ENCODE measurements around the gene DDX5. TPM values are rescaled to one million over a fixed set of nuclear protein-coding genes. Genes with fewer than 3 reads are reported as not detected.
"Not testable (repeated sequence)": the region's sequence is repeated elsewhere in the genome, so short reads cannot be mapped to it uniquely, and the experiment has no call there.

Gene DDX5
- total RNA-seq, 4 donors from 2014 or later: 347 to 847 (median 488) TPM

DNA sequence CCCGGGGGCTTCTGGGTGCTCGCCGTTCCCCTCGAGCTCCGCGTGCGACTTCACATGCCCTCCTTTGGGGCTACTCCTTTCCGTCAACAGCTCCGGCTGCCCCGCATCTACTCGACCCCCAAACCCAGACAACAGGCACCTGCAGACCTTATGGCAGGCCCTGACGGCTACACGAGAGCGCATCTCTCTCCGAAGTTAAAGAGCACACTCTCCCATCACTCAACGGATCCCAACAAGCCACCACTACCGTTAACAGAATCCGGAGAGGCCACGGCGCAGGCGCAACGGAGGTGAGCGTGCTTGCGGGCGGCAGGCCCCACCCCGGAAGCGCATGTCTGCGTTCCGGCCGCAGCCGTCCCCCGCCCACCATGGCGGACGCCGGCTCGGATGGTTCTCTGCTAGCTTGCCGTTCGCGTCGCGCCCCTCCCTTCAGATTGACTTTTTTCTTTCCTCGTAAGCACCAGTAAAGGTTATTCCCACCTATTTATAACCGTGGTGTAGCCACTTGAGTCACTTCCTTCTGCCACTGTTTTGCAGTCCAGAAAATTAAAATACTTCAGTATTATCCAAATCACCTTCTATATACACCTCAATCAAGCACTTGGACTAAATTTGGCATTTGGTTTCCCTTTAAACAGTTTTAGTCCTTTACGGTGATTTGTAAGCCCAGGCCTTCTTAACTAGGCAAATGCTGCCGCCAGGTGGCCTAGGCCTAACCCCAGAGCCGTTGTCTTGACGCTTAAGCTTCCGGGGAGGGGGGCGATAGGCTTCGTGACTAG is 9.1 kb downstream of the DDX5 start, which contains the start of gene POLG2:
Gene POLG2, minus strand, starts transcription at position 269 of the 779 bp plus-strand sequence. Its CDS starts 86 bp downstream, at position 183.
- WGBS, 2 donors: 0 to 1% methylated on average over 8 to 42 of the region's 50 CpGs
- Histone ChIP-seq H3K4me1 (peaks cover 5 to 80% (median 50%) of the 10 kb centered on the region in 3 donors), H3K4me3 (peak within 1 kb of the TSS; percentile 65 to 86 (median 72)), H3K27ac (peak within 1 kb of the TSS; percentile 81 to 91 (median 89)), H3K36me3 (peaks cover 18 to 60% (median 30%) of the 10 kb centered on the region in 3 donors), H3K27me3 (no peaks in the 10 kb centered on the region), H3K9me3 (no peaks in the 10 kb centered on the region)
- intact Hi-C loops (cut with DNase I): loop anchor here (10.0 kb wide), 1 partner anchor 72 kb away; no protein-coding TSS in a partner anchor
- peak; percentile 52 for DNase-seq
- TF ChIP-seq, protein P1, sequence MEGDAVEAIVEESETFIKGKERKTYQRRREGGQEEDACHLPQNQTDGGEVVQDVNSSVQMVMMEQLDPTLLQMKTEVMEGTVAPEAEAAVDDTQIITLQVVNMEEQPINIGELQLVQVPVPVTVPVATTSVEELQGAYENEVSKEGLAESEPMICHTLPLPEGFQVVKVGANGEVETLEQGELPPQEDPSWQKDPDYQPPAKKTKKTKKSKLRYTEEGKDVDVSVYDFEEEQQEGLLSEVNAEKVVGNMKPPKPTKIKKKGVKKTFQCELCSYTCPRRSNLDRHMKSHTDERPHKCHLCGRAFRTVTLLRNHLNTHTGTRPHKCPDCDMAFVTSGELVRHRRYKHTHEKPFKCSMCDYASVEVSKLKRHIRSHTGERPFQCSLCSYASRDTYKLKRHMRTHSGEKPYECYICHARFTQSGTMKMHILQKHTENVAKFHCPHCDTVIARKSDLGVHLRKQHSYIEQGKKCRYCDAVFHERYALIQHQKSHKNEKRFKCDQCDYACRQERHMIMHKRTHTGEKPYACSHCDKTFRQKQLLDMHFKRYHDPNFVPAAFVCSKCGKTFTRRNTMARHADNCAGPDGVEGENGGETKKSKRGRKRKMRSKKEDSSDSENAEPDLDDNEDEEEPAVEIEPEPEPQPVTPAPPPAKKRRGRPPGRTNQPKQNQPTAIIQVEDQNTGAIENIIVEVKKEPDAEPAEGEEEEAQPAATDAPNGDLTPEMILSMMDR (IDR thresholded peaks at IDR 0.05): peak; percentile 20 to 63 (median 42)
- TF ChIP-seq POLR2A (IDR thresholded peaks at IDR 0.05): peak in 3 of 4 donors; percentile 23 to 73 (median 58)

DNA sequence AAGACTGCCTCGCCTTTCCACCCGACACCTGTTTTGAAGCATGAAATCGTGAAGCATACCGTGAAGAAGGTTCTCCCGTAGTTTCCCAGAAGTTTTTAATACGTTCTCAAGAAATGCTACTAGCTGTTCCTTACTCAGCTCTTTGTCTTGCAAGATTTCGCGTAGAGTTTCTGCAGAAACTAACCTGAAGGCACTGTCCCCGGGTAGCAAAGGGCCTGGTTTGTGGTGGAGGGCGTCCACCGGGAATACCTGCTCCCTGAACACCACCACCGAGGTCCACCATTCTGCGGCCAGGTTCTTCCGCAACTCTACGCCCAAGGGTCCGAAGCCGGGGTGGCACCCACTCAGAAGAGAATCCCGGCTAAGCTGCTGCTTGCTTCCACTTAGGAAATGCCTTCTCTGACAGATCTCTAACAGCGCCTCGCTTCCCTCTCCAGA is 9.7 kb downstream of the DDX5 start:
- intact Hi-C loops (cut with DNase I): loop anchor here (10.0 kb wide), 1 partner anchor 72 kb away; no protein-coding TSS in a partner anchor
- WGBS, 2 donors: 1% methylated on average over 7 to 9 of the region's 20 CpGs
- TF ChIP-seq POLR2A (IDR thresholded peaks at IDR 0.05): no peak
- TF ChIP-seq, protein P1 (IDR thresholded peaks at IDR 0.05): no peak
- peak overlapping the region; percentile 81 to 91 (median 89) for H3K27ac ChIP-seq
- peak overlapping the region; percentile 65 to 86 (median 72) for H3K4me3 ChIP-seq
- H3K4me1 ChIP-seq: peaks cover 5 to 74% (median 44%) of the 10 kb centered on the region in 3 donors
- H3K36me3 ChIP-seq: peaks cover 16 to 60% (median 29%) of the 10 kb centered on the region in 3 donors
- no peaks in the 10 kb centered on the region for H3K9me3 ChIP-seq
- H3K27me3 ChIP-seq: no peaks in the 10 kb centered on the region
- DNase-seq: no peak

- not testable (repeated sequence) for DNase-seq, H3K27ac ChIP-seq, H3K27me3 ChIP-seq, H3K9me3 ChIP-seq
- peak overlapping the region in 2 of 4 donors; percentile 74 to 86 for H3K4me3 ChIP-seq
- peaks cover 6 to 60% (median 22%) of the 10 kb centered on the region in 3 donors for H3K36me3 ChIP-seq
- peaks cover 5 to 63% (median 36%) of the 10 kb centered on the region in 3 donors for H3K4me1 ChIP-seq
- 91 to 95% methylated on average over 5 of the region's 5 CpGs for WGBS, 2 donors
- intact Hi-C loops (cut with DNase I): loop anchor here (10.0 kb wide), 1 partner anchor 70 kb away; no protein-coding TSS in a partner anchor
Observed at GRCh38 chr17:64495300-64495699, 10.8 kb downstream of the DDX5 start.

DNA sequence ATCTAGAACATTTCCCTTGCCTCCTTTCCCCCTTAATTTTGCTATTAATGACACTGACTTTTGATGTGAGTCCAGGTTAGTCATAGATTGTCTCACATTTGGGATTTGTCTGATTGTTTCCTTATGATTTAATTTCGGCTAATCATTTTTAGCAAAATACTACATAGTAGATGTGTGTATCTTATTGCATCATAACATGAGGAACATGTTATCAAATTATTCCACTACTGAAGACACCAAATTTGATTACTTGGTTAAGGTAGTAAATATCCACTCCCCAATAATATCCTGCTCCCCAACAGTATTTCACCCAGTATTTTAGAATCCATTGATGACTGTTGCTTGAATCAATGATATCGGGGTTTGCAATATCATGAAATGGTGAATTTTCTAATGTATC is 12.0 kb downstream of the DDX5 start:
- TF ChIP-seq, protein P1 (IDR thresholded peaks at IDR 0.05): no peak
- TF ChIP-seq POLR2A (IDR thresholded peaks at IDR 0.05): no peak
- no peak overlapping the region for H3K27ac ChIP-seq
- intact Hi-C loops (cut with DNase I): loop anchor here (10.0 kb wide), 1 partner anchor 69 kb away; no protein-coding TSS in a partner anchor
- peaks cover 5 to 52% (median 31%) of the 10 kb centered on the region in 3 donors for H3K4me1 ChIP-seq
- H3K4me3 ChIP-seq: no peak overlapping the region
- no peak for DNase-seq
- 82 to 83% methylated on average over 2 of the region's 2 CpGs for WGBS, 2 donors
- no peaks in the 10 kb centered on the region for H3K9me3 ChIP-seq
- H3K36me3 ChIP-seq: peaks cover 0 to 60% (median 10%) of the 10 kb centered on the region in 3 donors
- no peaks in the 10 kb centered on the region for H3K27me3 ChIP-seq

GRCh38 chr17:64492481-64493109 is 13.5 kb downstream of the DDX5 start:
- no peaks in the 10 kb centered on the region for H3K9me3 ChIP-seq
- H3K27ac ChIP-seq: no peak overlapping the region
- H3K4me3 ChIP-seq: no peak overlapping the region
- H3K36me3 ChIP-seq: peaks cover 0 to 60% (median 9%) of the 10 kb centered on the region in 3 donors
- no peak for DNase-seq
- H3K4me1 ChIP-seq: peaks cover 4 to 36% (median 23%) of the 10 kb centered on the region in 3 donors
- no peaks in the 10 kb centered on the region for H3K27me3 ChIP-seq
- TF ChIP-seq, protein P1 (IDR thresholded peaks at IDR 0.05): peak; percentile 33 to 66 (median 58)
- no peak for TF ChIP-seq POLR2A (IDR thresholded peaks at IDR 0.05)
- 56 to 68% methylated on average over 6 of the region's 6 CpGs for WGBS, 2 donors
- intact Hi-C loops (cut with DNase I): loop anchor here (10.0 kb wide), 1 partner anchor 68 kb away; no protein-coding TSS in a partner anchor

Data from esophagus squamous epithelium (tissue), 5 donors.